Ramos (cell line): ENCODE results near the gene CANT1.
"Not testable (repeated sequence)": the region's sequence is repeated elsewhere in the genome, so short reads cannot be mapped to it uniquely, and the experiment has no call there.

Source experiments
- in situ Hi-C: fragments of 300-500 bp; cut with MboI; formaldehyde crosslinking; loops from one replicate; pipeline ENCODE4 v1.14.3; 2022; ENCODE audit warnings: low sequenced_read_pairs; ENCODE audit not compliant: unreplicated experiment

The CANT1 gene

DNA sequence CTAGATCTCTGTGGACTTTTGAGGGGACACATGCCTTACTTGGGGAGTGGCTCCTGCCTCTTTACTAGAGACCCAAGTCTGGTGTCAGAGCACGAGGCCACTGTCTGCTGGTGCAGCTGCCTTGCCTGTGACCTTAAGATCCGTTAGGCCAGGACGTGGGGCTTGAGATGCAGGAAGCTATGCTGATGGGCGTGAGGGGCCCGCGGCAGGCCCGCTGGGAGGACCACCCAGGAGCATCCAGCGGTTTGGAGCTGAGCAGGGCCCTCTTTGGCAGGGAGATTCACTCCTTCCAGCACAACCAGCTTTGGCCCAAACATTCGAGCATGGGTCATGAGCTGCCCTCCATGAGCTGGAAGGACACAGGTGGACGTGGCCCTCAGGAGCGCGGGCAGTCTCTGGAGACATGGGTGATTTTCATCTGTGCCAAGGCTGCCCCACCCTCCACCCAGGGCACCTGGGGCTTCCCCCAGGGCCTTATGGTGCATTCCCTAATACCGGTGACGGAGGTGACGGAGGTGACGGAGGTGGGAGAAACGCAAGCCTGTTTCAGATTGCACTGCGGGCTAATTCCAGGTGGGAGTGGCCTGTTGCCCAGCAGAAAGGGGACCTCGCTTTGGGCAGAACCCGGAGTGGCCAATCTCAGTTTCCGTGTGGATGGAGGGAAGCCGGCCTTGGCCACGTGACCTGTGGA is 42.5 kb downstream of the CANT1 start:
- in situ Hi-C loops = loop anchor here (5.0 kb wide), 1 partner anchor 95 kb away; no protein-coding TSS in a partner anchor

DNA sequence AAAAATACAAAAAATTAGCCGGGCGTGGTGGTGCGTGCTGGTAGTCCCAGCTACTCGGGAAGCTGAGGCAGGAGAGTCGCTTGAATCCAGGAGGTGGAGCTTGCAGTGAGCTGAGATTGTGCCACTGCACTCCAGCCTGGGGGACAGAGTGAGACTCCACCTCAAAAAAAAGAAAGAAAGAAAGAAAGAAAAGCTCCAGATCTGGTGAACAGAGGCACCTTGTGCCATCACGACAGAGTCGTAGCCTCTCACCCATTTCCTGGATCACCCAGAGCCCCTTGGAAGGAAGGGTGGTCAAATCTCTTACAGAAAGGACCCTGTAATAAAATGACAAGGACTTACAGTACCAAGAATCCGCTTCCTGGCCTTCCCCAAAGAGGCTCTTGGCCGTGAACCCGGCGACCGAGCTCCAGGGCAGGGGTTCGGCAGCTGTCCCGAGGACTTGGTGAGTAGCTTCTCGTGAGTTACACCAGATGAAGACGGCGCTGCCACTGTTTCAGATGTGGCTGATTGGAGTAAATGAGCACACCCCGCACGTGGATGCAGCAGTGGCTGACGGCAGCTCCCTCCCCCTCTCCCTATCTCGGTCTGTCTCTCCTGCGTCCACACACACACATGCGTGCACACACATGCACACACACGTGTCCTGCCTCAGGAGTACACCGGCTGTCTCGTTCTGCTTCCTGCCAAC is 43.3 kb downstream of the CANT1 start:
- in situ Hi-C loops = loop anchor here (5.0 kb wide), 1 partner anchor 94 kb away; no protein-coding TSS in a partner anchor

GRCh38 chr17:78965491-78965924 is 44.1 kb downstream of the CANT1 start:
- in situ Hi-C loops = loop anchor here (5.0 kb wide), 1 partner anchor 93 kb away; no protein-coding TSS in a partner anchor

DNA sequence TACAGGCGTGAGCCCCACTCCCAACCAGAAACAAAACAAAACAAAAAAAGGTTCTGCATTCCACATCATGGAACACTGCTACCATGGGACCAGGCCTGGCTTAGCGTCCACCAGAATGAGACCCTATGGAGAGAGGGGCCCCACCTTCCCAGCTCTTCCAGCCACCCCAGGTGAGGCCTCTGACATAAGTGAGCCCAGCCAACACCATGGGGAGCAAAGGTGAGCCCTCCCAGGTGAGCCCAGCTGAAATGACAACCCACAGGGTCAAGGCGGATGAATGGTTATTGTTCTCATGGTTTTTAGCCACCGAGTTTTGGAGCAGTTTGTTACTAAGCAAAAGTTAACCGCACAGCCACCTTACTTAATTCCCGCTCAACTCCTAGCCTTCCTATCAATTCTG is 46.2 kb downstream of the CANT1 start:
- in situ Hi-C loops = no loop called here

DNA sequence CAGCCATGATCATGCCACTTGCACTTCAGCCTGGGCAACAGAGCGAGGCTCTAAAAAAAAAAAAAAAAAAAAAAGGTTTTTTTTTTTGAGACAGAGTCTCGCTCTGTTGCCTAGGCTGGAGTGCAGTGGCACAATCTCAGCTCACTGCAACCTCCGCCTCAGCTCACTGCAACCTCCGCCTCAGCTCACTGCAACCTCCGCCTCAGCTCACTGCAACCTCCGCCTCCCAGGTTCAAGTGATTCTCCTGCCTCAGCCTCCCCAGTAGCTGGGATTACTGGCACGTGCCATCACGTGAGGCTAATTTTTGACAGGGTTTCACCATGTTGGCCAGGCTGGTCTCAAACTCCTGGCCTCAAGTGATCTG is 46.6 kb downstream of the CANT1 start:
- in situ Hi-C loops = not testable (repeated sequence)

GRCh38 chr17:78962345-78962983 is 47.1 kb downstream of the CANT1 start:
- in situ Hi-C loops = no loop called here

GRCh38 chr17:78961571-78961970 is 48.0 kb downstream of the CANT1 start:
- in situ Hi-C loops = no loop called here

DNA sequence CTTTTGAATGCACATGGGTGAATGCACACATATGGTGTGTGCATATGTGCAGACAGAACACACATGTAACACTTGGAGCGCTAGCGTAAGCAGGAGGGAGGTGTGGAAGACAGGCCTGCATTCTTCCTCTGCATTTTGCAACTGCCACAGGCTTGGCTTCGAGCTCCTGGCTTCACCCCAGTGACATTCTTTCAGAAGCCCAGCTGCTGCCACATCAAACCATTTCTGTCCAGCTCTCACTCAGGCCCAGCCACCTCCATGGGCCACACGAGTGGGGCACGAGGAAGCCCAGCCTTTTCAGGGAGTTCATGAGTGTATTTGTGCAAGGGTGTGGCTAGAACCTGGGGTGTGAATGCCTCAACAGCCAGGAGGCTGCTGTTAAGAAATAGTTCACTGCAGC is 48.6 kb downstream of the CANT1 start:
- in situ Hi-C loops = no loop called here

DNA sequence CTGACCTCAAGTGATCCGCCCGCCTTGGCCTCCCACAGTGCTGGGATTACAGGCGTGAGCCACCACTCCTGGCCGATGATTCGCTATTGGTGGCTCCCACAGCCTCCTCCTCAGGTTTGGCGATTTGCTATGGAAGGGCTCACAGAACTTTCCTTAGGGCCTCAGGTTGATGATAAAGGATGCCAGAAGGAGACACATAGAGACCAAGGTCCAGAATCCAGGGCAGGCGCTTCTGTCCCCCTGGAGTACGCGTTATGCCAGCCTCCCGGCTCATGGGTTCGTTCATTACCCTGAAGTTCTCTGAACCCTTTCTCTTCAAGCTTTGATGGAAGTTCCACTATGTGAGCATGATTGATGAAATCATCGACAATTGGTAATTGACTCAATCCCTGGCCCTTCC is 49.8 kb downstream of the CANT1 start:
- in situ Hi-C loops = no loop called here

GRCh38 chr17:78958641-78959127 is 50.9 kb downstream of the CANT1 start:
- in situ Hi-C loops = no loop called here

GRCh38 chr17:78957128-78957527 is 52.4 kb downstream of the CANT1 start:
- in situ Hi-C loops = no loop called here

DNA sequence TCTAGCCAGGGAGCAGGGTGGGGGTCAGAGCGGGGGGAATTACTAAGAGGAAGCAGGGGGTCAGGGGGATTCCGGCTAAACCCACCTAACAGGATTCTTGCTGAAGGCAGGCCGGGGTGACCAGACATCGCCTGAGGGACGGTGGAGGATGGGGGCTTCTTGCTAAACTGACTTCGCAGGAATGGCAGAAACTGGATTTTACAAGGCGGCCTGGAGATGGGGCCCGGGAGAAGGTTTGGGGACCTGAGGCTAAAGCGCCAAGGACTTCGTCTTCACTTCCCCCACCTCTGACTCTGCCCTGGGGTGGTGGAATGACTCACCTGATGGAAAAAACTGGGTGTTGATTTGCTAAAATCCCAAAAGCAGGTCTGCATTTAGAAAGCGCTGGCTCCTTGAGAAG is 53.3 kb downstream of the CANT1 start:
- in situ Hi-C loops = no loop called here

GRCh38 chr17:78954684-78955083 is 54.9 kb downstream of the CANT1 start:
- in situ Hi-C loops = no loop called here

GRCh38 chr17:78953356-78954350 is 55.9 kb downstream of the CANT1 start:
- in situ Hi-C loops = no loop called here

GRCh38 chr17:78952706-78953105 is 56.9 kb downstream of the CANT1 start:
- in situ Hi-C loops = no loop called here

DNA sequence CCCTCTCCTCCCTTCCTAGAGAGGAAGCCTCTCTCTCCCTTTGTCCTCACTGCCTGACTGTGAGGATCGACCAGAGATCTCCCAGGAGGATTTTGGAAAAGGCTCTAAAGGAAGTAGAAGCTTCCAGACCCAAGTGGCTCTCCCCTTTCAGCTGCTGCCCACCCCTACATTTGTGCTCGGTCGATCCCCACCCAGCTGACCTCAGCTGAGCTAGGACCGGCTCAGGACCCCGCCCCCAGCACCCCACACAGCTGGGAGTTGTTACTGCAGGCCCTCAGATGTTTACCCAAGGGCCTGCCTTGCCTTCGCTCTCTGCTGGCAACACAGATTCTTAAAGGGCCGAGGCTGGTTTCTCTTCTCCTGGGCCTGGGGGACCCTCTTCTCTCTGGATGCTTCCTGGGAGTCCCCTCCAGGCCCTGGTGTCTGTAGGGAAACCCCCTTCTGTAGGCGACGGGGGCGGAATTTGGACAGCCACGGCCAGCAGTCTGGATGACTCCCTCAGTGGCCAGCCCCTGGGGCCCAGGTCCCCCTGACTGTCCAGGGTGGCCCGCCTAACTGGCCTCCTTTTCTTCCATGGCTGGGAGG is 57.5 kb downstream of the CANT1 start:
- in situ Hi-C loops = no loop called here

DNA sequence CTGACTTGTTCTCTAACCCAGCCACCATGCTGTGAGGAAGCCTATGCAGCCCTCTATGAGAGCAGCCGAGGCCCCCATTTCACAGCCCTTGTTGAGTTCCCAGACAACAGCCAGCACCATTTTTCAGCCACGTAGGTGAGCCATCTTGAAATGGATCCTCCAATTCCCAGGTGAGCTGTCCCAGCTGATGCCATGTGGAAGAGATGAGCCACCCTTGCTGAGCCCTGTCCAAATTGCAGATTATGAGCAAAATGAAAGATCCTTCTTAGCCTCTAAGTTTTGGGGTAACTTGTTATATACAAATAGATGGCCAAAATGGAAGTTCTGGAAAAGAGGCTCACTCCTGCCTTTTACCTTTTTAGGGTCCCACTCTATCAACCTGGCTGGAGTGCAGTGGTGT is 58.7 kb downstream of the CANT1 start:
- in situ Hi-C loops = no loop called here

DNA sequence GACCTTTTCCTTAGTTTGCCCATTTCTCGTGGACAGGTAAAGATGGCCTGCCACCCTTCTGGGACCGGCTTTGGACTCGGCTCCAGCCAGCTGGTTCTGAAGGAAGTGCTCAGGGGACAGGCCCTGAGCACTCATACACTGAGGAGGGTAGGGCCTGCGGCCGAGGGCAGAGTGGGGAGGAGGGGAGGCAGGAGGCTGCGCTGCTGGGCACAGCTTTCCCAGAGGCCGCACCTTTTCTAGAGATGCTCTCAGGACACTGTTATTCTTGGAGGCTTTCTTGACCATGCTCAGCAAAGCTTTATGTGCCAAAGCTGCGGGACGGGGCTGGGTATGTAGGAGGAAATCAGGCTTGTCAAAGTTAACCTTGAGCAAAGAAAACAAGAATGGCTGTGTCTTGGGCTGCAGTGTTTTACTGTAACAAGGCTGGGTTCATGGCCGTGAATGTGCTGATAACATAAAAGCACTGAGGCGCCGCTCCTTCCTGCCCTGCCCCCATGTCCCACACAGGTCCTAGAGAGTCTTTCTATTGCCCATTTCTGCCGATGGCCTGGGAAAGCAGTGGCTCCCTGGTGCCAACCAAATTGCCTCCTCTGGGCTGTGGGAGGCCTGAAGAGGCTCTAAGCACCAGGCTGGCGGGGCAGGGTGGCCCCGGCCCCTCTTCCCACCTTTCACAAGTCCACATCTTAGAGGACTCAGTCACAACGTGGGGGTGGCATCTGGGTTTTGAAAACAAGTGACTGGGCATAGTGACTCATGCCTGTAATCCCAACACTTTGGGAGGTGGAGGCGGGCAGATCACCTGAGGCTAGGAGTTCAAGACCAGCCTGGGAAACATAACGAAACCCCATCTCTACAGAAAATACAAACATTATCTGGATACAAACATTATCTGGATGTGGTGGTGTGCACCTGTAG is 62.1 kb downstream of the CANT1 start:
- in situ Hi-C loops = no loop called here

- in situ Hi-C loops = no loop called here
Observed at GRCh38 chr17:78946631-78947030, 62.9 kb downstream of the CANT1 start.
